IMR-90 (cell line): ENCODE results near the gene PALLD. TPM values are rescaled to one million over a fixed set of nuclear protein-coding genes. Genes with fewer than 3 reads are reported as not detected.

Experiments used
- ATAC-seq: fragments of 200-7000 bp; cut with Tn5 transposase; 2 replicates; pipeline ENCODE4 v1.9.1; 2020; ENCODE audit warnings: low read depth, mild to moderate bottlenecking, moderate library complexity
- BruUV-seq: library from RNA; stranded (reverse); fragments of 400-500 nt; replicated peaks from 2 replicates; lab custom pipeline; 2021; lab: Mats Ljungman, UMichigan
- CTCF ChIA-PET: fragments of 300-600 bp; formaldehyde crosslinking; extraction: SDS; loops from one replicate; lab custom pipeline; 2021; ENCODE audit warnings: antibody characterized with exemption; lab: Yijun Ruan, JAX
- POLR2A ChIA-PET: fragments of 300-600 bp; sonication (Branson Sonifier 250); formaldehyde crosslinking; loops from one replicate; lab custom pipeline; 2022; ENCODE audit warnings: antibody characterized with exemption; ENCODE audit not compliant: unreplicated experiment; lab: Charles Lee
- DNase-seq: peaks from one replicate; pipeline ENCODE4 v3.0.0; 2013
- H2AFZ ChIP-seq: replicated peaks from 2 replicates; pipeline ENCODE3; 2013; ENCODE audit warnings: low read length, mild to moderate bottlenecking; ENCODE audit not compliant: poor library complexity
- H2AK5ac ChIP-seq: 2 replicates; pipeline ENCODE4 v1.6.1; 2013; ENCODE audit warnings: low read depth, low read length, inconsistent platforms
- H2AK9ac ChIP-seq: replicated peaks from 2 replicates; pipeline ENCODE3; 2013; ENCODE audit warnings: mild to moderate bottlenecking, low read depth, low read length, moderate library complexity; ENCODE audit not compliant: poor library complexity
- H2BK120ac ChIP-seq: 2 replicates; pipeline ENCODE4 v1.6.1; 2013; ENCODE audit warnings: low read depth, low read length, inconsistent platforms
- H2BK15ac ChIP-seq: 3 replicates; pipeline ENCODE4 v1.6.1; 2013; ENCODE audit warnings: low read depth, low read length, inconsistent platforms
- H2BK20ac ChIP-seq: 2 replicates; pipeline ENCODE4 v1.6.1; 2013; ENCODE audit warnings: low read depth, mild to moderate bottlenecking, inconsistent platforms, low read length, moderate library complexity
- H2BK5ac ChIP-seq: 2 replicates; pipeline ENCODE4 v1.6.1; 2013; ENCODE audit warnings: mild to moderate bottlenecking, low read depth, low read length, inconsistent platforms; ENCODE audit not compliant: poor library complexity, severe bottlenecking
- H3K14ac ChIP-seq: replicated peaks from 2 replicates; pipeline ENCODE4 v1.6.1; 2013; ENCODE audit warnings: low read depth, low read length, inconsistent platforms
- H3K18ac ChIP-seq: 2 replicates; pipeline ENCODE4 v1.6.1; 2013; ENCODE audit warnings: low read depth, low read length, control low read depth
- H3K23ac ChIP-seq: 2 replicates; pipeline ENCODE4 v1.6.1; 2013; ENCODE audit warnings: low read depth, low read length, inconsistent platforms
- H3K27ac ChIP-seq: 2 replicates; pipeline ENCODE4 v1.5.1; 2013; ENCODE audit warnings: mild to moderate bottlenecking, control low read depth, low read length; ENCODE audit not compliant: insufficient read depth
- H3K27me3 ChIP-seq: 2 replicates; pipeline ENCODE4 v1.6.1; 2013; ENCODE audit warnings: low read length; ENCODE audit not compliant: control insufficient read depth, insufficient read depth
- H3K36me3 ChIP-seq: 2 replicates; pipeline ENCODE4 v1.6.1; 2013; ENCODE audit warnings: low read length, mixed read lengths; ENCODE audit not compliant: control insufficient read depth, insufficient read depth
- H3K4ac ChIP-seq: 2 replicates; pipeline ENCODE4 v1.6.1; 2013; ENCODE audit warnings: low read depth, low read length, inconsistent platforms
- H3K4me1 ChIP-seq: 2 replicates; pipeline ENCODE4 v1.6.1; 2013; ENCODE audit warnings: low read length, mixed read lengths; ENCODE audit not compliant: control insufficient read depth, insufficient read depth
- H3K4me2 ChIP-seq: 2 replicates; pipeline ENCODE4 v1.6.1; 2013; ENCODE audit warnings: low read depth, mild to moderate bottlenecking, control low read depth, low read length, moderate library complexity
- H3K4me3 ChIP-seq: 2 replicates; pipeline ENCODE4 v1.5.1; 2013; ENCODE audit warnings: low read depth, mild to moderate bottlenecking, control low read depth, low read length, moderate library complexity; ENCODE audit not compliant: insufficient read depth
- H3K56ac ChIP-seq: 2 replicates; pipeline ENCODE4 v1.6.1; 2013; ENCODE audit warnings: low read length, inconsistent platforms; ENCODE audit not compliant: insufficient read depth; ENCODE audit errors: extremely low read depth
- H3K79me1 ChIP-seq, 2 experiments: 2 replicates each; pipeline ENCODE4 v1.6.1; 2013; ENCODE audit warnings: low read length in 2 of 2, inconsistent platforms in 1 of 2, low read depth in 1 of 2
- H3K9ac ChIP-seq: 2 replicates; pipeline ENCODE4 v1.6.1; 2013; ENCODE audit warnings: low read depth, low read length, control low read depth
- H3K9me1 ChIP-seq: 2 replicates; pipeline ENCODE4 v1.6.1; 2013; ENCODE audit warnings: low read length, inconsistent platforms; ENCODE audit not compliant: insufficient read depth
- H3K9me3 ChIP-seq: 2 replicates; pipeline ENCODE4 v1.6.1; 2013; ENCODE audit warnings: low read length; ENCODE audit not compliant: control insufficient read depth, insufficient read depth
- H4K20me1 ChIP-seq: 2 replicates; pipeline ENCODE4 v1.6.1; 2013; ENCODE audit warnings: low read length, inconsistent platforms; ENCODE audit not compliant: insufficient read depth
- H4K5ac ChIP-seq: 2 replicates; pipeline ENCODE4 v1.6.1; 2013; ENCODE audit warnings: mild to moderate bottlenecking, low read depth, low read length, control low read depth
- H4K8ac ChIP-seq, 2 experiments: 2 replicates each; pipeline ENCODE4 v1.6.1; 2013; ENCODE audit warnings: low read depth in 2 of 2, low read length in 2 of 2, control low read depth in 1 of 2, inconsistent platforms in 1 of 2
- H4K91ac ChIP-seq: 2 replicates; pipeline ENCODE4 v1.6.1; 2013; ENCODE audit warnings: low read depth, low read length, inconsistent platforms; ENCODE audit not compliant: insufficient read depth
- FOS ChIP-seq: fragments of 150-350 bp; IDR thresholded peaks from 2 replicates; pipeline ENCODE4 v1.6.1; 2016; ENCODE audit warnings: low read depth, low read length
- MAFK ChIP-seq: IDR thresholded peaks from 2 replicates; pipeline ENCODE4 v1.6.1; 2012; ENCODE audit warnings: low read depth, low read length, improper control_type of control experiment
- SMC3 ChIP-seq: fragments of 150-350 bp; IDR thresholded peaks from 2 replicates; pipeline ENCODE4 v1.6.1; 2016; ENCODE audit warnings: low read depth, mild to moderate bottlenecking, antibody characterized with exemption, low read length, moderate library complexity
- WGBS, 2 experiments: methylation state at CpG; one replicate each; pipeline versions ENCODE4 v1.1.5 to v1.1.7; 2013; ENCODE audit warnings: missing lambda C conversion rate in 2 of 2; ENCODE audit not compliant: insufficient read length in 1 of 2; ENCODE audit errors: extremely low coverage in 2 of 2; 5-methylcytosine and 5-hydroxymethylcytosine counted together
- dilution Hi-C: fragments of 300-500 bp; cut with HindIII; formaldehyde crosslinking; loops from one replicate; pipeline ENCODE4 v1.14.3; 2018; ENCODE audit warnings: low sequenced_read_pairs; ENCODE audit not compliant: unreplicated experiment
- in situ Hi-C: fragments of 300-500 bp; cut with MboI; formaldehyde crosslinking; loops from 3 replicates; pipeline ENCODE4 v1.14.3; 2019; ENCODE audit warnings: low sequenced_read_pairs, inconsistent platforms, mixed read lengths
- intact Hi-C: fragments of 100-400 bp; cut with micrococcal nuclease; formaldehyde crosslinking; loops from 2 replicates; pipeline ENCODE4 v1.10.0; 2022
- polyA plus RNA-seq, 3 experiments: library from polyadenylated mRNA; depleted of rRNA; stranded (reverse); fragments of >200 nt; gene quantifications; 2 replicates each; pipeline ENCODE4 v1.2.3, GENCODE V29; 2012; ENCODE audit warnings: low replicate concordance in 1 of 3
- total RNA-seq: library from RNA; depleted of rRNA; stranded (reverse); fragments of >200 nt; gene quantifications from 2 replicates; pipeline ENCODE4 v1.2.3, GENCODE V29; 2012

Gene PALLD
- total and polyA plus RNA-seq, 2 of the 4 experiments (the other 2 are of a cell fraction): 91.0 to 91.9 TPM

- Histone ChIP-seq H2BK20ac (peak overlapping the region; percentile 86), H3K18ac (peak overlapping the region; percentile 91), H2AK5ac (peak overlapping the region; percentile 87), H4K8ac (peak overlapping the region; percentile 10 to 83; a peak in 3 of 4 replicates), H2AK9ac (peak overlapping the region; percentile 91), H3K9ac (peak overlapping the region; percentile 21; the same call in 1 of the 2 replicates), H4K91ac (peak overlapping the region; percentile 87), H3K9me3 (no peaks in the 10 kb centered on the region), H2AFZ (no peak overlapping the region), H3K14ac (peak overlapping the region; percentile 95), H3K23ac (peak overlapping the region; percentile 81), H3K56ac (peak overlapping the region; percentile 67; the same call in 1 of the 2 replicates), H3K9me1 (peaks cover 22% of the 10 kb centered on the region), H3K4me2 (peak overlapping the region; percentile 61), H2BK120ac (peak overlapping the region; percentile 89), H3K4me3 (no peak overlapping the region), H3K79me1 (peaks cover 39 to 69% of the 10 kb centered on the region in 2 experiments), H3K27me3 (no peaks in the 10 kb centered on the region), H2BK5ac (peak overlapping the region; percentile 97), H3K4ac (peak overlapping the region; percentile 95), H3K36me3 (peaks cover 10% of the 10 kb centered on the region), H2BK15ac (peak overlapping the region; percentile 75; the same call in 1 of the 3 replicates), H3K4me1 (peaks cover 34% of the 10 kb centered on the region), H4K5ac (peak overlapping the region; percentile 72), H4K20me1 (peaks cover 17% of the 10 kb centered on the region), H3K27ac (peak overlapping the region; percentile 89)
- peak; percentile 95 for DNase-seq
- TF ChIP-seq FOS (peak; percentile 48; the same call in 1 of the 2 replicates), MAFK (peak; percentile 66), SMC3 (no peak)
- dilution Hi-C loops: no loop called here
- POLR2A ChIA-PET: no interaction called here
- intact Hi-C loops: no loop called here
- peak; percentile 55 for ATAC-seq
- in situ Hi-C loops: no loop called here
- BruUV-seq: no TSS peak
- CTCF ChIA-PET: no interaction called here
- 50% methylated on average over 2 of the region's 5 CpGs; no CpG with 5 or more reads in 1 of the 2 experiments for WGBS, 2 experiments
Measured at GRCh38 chr4:168868044-168868781, 371.4 kb downstream of the PALLD start.
